K562 (cell line): Measurements from ENCODE around the gene CDC6. TPM values are rescaled to one million over a fixed set of nuclear protein-coding genes. Genes with fewer than 3 reads are reported as not detected.

Source experiments
- ATF3 ChIP-seq, 2 experiments: fragments of 450-650 bp in 1 of 2; sonication (generic) in 1 of 2; formaldehyde crosslinking in 1 of 2; IDR thresholded peaks in 1 of 2; conservative IDR thresholded peaks in 1 of 2; 2 replicates each; pipeline versions ENCODE4 v1.6.1 to v1.8.1; 2016 to 2023; ENCODE audit warnings: mild to moderate bottlenecking in 2 of 2, moderate library complexity in 2 of 2, inconsistent platforms in 1 of 2, missing genetic modification reagents in 1 of 2
- CC2D1A ChIP-seq: fragments of 450-650 bp; IDR thresholded peaks from 2 replicates; pipeline ENCODE4 v1.6.1; 2017; ENCODE audit warnings: mild to moderate bottlenecking
- E2F4 ChIP-seq: sonication (generic); formaldehyde crosslinking; IDR thresholded peaks from 2 replicates; pipeline ENCODE4 v1.8.0; 2022; ENCODE audit warnings: mild to moderate bottlenecking, low read depth, missing genetic modification reagents
- ELK3 ChIP-seq: fragments of 450-650 bp; formaldehyde crosslinking; IDR thresholded peaks from 2 replicates; pipeline ENCODE4 v1.4.0; 2020; ENCODE audit warnings: mild to moderate bottlenecking
- EP300 ChIP-seq: IDR thresholded peaks from 2 replicates; pipeline ENCODE4 v1.6.1; 2012; ENCODE audit warnings: low read length, improper control_type of control experiment
- FOXA1 ChIP-seq: fragments of 450-650 bp; IDR thresholded peaks from 2 replicates; pipeline ENCODE4 v1.6.1; 2016; ENCODE audit warnings: mild to moderate bottlenecking, borderline replicate concordance
- MAZ ChIP-seq, 2 experiments: fragments of 450-650 bp in 1 of 2; sonication (generic) in 1 of 2; formaldehyde crosslinking; IDR thresholded peaks in 1 of 2; conservative IDR thresholded peaks in 1 of 2; 2 replicates each; pipeline versions ENCODE4 v1.4.0 to v1.5.0; 2020; ENCODE audit warnings: mild to moderate bottlenecking in 1 of 2, missing genetic modification reagents in 1 of 2
- NKRF ChIP-seq: fragments of 450-650 bp; IDR thresholded peaks from 2 replicates; pipeline ENCODE4 v1.6.1; 2016; ENCODE audit warnings: borderline replicate concordance
- PHB ChIP-seq: fragments of 250-450 bp; sonication (Bioruptor Pico); IDR thresholded peaks from 2 replicates; pipeline ENCODE4 v1.5.0; 2021
- POLR2AphosphoS5 ChIP-seq: IDR thresholded peaks from 2 replicates; pipeline ENCODE4 v1.6.1; 2011; ENCODE audit warnings: mild to moderate bottlenecking, low read depth, low read length, moderate library complexity; ENCODE audit not compliant: control insufficient read depth, insufficient read depth
- SETDB1 ChIP-seq: IDR thresholded peaks from one replicate; pipeline ENCODE4 v1.6.1; 2012; ENCODE audit warnings: low read length, control low read depth, inconsistent platforms
- SMARCC2 ChIP-seq: fragments of 450-650 bp; IDR thresholded peaks from 2 replicates; pipeline ENCODE4 v1.6.1; 2017; ENCODE audit warnings: antibody characterized with exemption, moderate library complexity, mild to moderate bottlenecking, low read depth
- TAF1 ChIP-seq: IDR thresholded peaks from 2 replicates; pipeline ENCODE4 v1.6.1; 2011; ENCODE audit warnings: mild to moderate bottlenecking, low read length, moderate library complexity; ENCODE audit not compliant: insufficient read depth, control insufficient read depth, severe bottlenecking; ENCODE audit errors: extremely low read depth
- TEAD4 ChIP-seq, 2 experiments: sonication (generic) in 1 of 2; formaldehyde crosslinking in 1 of 2; IDR thresholded peaks; 2 replicates each; pipeline versions ENCODE4 v1.6.1 to v1.8.0; 2012 to 2022; ENCODE audit warnings: borderline replicate concordance in 1 of 2, inconsistent platforms in 1 of 2, low read length in 1 of 2, mild to moderate bottlenecking in 1 of 2, missing genetic modification reagents in 1 of 2
- XRCC3 ChIP-seq: fragments of 450-650 bp; IDR thresholded peaks from 2 replicates; pipeline ENCODE4 v1.6.1; 2017; ENCODE audit warnings: mild to moderate bottlenecking, moderate library complexity
- YBX1 ChIP-seq: fragments of 450-650 bp; IDR thresholded peaks from 2 replicates; pipeline ENCODE4 v1.7.1; 2016; ENCODE audit warnings: mild to moderate bottlenecking
- ZNF512 ChIP-seq: IDR thresholded peaks from 2 replicates; pipeline ENCODE4 v1.6.1; 2016; ENCODE audit warnings: missing genetic modification characterization, missing compliant biosample characterization
- ZNF695 ChIP-seq: fragments of 450-650 bp; formaldehyde crosslinking; IDR thresholded peaks from 2 replicates; pipeline ENCODE4 v1.4.0; 2020; ENCODE audit warnings: mild to moderate bottlenecking, moderate library complexity
- ZZZ3 ChIP-seq: fragments of 450-650 bp; IDR thresholded peaks from 2 replicates; pipeline ENCODE4 v1.6.1; 2016; ENCODE audit warnings: antibody characterized with exemption, mild to moderate bottlenecking, moderate library complexity
- polyA plus RNA-seq, 8 experiments: library from polyadenylated mRNA; depleted of rRNA in 4 of 8; stranded (reverse) in 5 of 8; unstranded in 3 of 8; fragments of >200 nt; fragmentation: Nextera tagmentation in 2 of 8; fragmentation: Illumina TruSeq in 1 of 8; extraction: Ambion mirVana in 2 of 8; extraction: Trizol in 1 of 8; gene quantifications; 2 replicates each; pipeline versions ENCODE4 v1.2.1 to v1.2.3, GENCODE V29; 2011 to 2014; ENCODE audit warnings: inconsistent platforms in 1 of 8, missing spikeins in 1 of 8
- total RNA-seq, 7 experiments: library from RNA; depleted of rRNA in 6 of 7; stranded (reverse); fragments of >200 nt in 6 of 7; fragmentation: Illumina TruSeq in 2 of 7; extraction: Trizol in 2 of 7; gene quantifications; 2 replicates each; pipeline versions ENCODE4 v1.2.1 to v1.2.3, GENCODE V29; 2011 to 2021; ENCODE audit warnings: low replicate concordance in 1 of 7

CDC6 gene
- total and polyA plus RNA-seq, 9 of the 15 experiments (the other 6 are each of a cell fraction or from before 2014, with no cell fraction given) = 29.6 to 141 (median 106) TPM

- 0 out of 4 replicates have a peak, but pooled peaks of 1 of the 2 experiments have one; percentile 14 for TF ChIP-seq MAZ (CRISPR knock-in tag; conservative IDR thresholded peaks at IDR 0.05 in 1 of 2, IDR thresholded peaks at IDR 0.05 in 1 of 2)
- TF ChIP-seq EP300 = no peak
- TF ChIP-seq ZZZ3 = no peak
- 0 out of 2 replicates have a peak, but pooled peaks have one; percentile 9 for TF ChIP-seq PHB (CRISPR knock-in tag)
- no peak for TF ChIP-seq ATF3 (IDR thresholded peaks at IDR 0.05)
- TF ChIP-seq ATF3 (CRISPR knock-in tag; conservative IDR thresholded peaks at IDR 0.05) = no peak
- TF ChIP-seq POLR2AphosphoS5 = no peak
- no peak for TF ChIP-seq SMARCC2
- no peak for TF ChIP-seq NKRF
- no peak for TF ChIP-seq SETDB1
- TF ChIP-seq XRCC3 = no peak
- no peak for TF ChIP-seq ZNF695 (CRISPR knock-in tag)
- no peak for TF ChIP-seq ZNF512 (tag)
- TF ChIP-seq TAF1 = no peak
- no peak for TF ChIP-seq TEAD4 (IDR thresholded peaks at IDR 0.05; ENCODE audit: low read length)
- TF ChIP-seq TEAD4 (CRISPR knock-in tag; IDR thresholded peaks at IDR 0.05; ENCODE audit: borderline replicate concordance) = no peak
- TF ChIP-seq YBX1 = no peak
- TF ChIP-seq E2F4 = no peak
- no peak for TF ChIP-seq ELK3
- no peak for TF ChIP-seq FOXA1
- no peak for TF ChIP-seq CC2D1A
These were observed 21.6 kb downstream of the CDC6 start, which contains the start of gene RARA (continued) for GRCh38 chr17:40309031-40309948.
